HG02759 (cell line): ENCODE results near the gene PHKB.

Source experiments
- ATAC-seq: cut with Tn5 transposase; IDR thresholded peaks from one replicate; pipeline ENCODE4 v1.9.1; 2021; ENCODE audit warnings: mild to moderate bottlenecking, moderate library complexity; ENCODE audit not compliant: unreplicated experiment

The PHKB gene

DNA sequence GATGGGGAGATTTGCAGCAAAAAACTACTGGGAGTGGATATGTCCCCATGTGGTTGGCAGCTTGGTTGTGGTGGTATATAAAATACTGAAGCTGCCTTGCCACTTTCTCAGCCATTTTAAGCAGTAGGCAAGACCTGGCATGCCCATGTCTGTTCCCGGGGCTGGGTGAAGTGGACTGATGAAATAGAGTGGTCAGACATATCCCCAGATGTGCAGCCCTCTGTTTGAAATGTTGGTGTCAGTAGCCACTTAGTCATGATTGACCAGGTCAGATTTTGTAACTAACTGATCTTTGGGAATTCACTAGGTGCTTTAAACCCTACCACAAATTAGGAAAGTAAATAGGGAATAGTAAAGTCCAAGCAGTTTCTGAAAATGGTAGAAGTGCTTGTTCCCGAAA lies 151.6 kb downstream of the PHKB start:
- no peak for ATAC-seq

DNA sequence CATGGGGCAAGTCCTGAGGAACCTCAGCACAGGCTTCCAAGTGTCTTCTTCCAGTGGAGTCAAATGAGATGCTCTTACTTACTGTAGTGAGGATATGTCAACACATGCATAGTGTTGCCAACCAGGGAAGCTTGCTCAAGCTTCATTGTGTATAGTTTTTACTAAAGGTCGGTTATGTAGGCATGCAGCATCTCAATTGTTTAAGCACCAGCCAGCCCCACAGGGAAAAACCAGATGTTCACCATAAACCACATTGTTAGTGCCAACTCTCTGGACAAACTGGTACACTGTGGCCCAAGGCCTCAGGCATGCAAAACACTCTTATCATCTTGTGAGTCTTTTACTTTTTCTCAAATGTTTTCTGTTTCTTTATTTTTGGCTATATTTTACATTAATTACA lies 152.1 kb downstream of the PHKB start:
- ATAC-seq, result no peak

DNA sequence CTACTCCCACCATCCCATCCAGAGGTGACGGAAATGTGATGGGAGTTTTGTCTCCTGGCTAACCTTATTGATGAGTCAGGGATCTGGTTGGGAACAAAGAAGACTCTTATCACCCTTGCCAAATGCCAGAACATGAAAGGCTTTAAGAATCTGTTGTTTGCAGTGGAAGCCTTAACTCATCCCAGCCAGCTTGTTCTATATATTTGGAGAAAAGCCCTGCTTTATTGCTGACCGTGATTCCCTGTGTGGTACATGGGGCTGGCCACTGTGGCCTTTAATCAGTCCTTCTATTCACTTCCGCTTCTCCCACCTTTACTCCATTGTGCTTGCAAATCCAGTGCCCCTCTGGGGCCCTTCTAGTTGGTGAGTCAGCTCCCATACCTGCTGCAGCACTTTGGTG lies 156.6 kb downstream of the PHKB start:
- ATAC-seq, result no peak

DNA sequence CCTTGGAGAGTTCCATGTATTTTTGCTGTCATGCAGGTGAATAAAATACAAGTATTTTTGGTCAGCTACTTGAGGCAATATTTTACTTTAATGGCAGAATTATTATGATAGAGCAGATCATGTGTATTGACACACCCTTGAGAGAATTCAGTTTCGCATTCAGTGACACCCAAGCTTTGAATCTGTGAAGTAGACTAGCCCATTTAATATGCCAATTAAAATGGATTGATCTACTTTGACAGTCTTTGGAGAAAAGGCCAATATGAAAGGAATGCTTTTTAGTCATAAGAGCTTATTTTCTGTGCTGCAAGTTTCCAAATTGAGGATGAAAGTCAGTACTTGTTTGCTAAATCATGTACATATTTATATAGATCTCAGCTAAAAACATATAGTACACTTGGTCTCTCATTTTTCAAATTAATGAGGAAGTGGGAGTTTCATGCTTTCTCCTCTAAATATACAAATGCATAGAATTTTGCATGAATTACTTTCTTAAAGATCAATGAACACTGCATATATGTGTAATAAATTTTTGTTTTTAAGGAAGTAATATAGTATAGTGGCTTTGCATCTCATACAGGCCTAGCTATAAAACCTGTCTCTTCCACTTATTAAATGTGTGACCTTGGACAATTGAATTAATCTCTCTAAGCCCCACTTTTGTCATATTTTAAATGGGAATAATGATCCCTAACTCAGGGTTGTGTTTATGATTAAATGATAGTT lies 161.5 kb downstream of the PHKB start:
- no peak for ATAC-seq

DNA sequence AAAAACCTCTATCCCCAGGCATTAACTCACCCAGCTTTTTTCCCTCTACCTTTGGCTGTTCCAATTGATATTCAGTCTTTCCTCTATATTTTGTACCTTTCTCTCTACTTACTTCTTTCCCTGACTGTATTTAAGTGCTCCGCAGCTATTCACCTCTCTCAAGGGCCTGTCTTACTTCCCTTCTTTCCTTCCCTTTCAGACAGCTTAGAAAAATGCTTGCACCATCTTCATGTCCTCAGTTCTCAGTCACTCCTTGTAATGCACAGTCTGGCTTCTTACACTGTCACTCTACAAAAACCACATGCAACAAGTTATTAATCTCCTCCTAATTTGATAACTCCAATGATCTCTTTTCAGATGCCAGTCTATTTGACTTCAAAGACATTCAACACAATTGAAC lies 163.4 kb downstream of the PHKB start:
- ATAC-seq, result no peak

DNA sequence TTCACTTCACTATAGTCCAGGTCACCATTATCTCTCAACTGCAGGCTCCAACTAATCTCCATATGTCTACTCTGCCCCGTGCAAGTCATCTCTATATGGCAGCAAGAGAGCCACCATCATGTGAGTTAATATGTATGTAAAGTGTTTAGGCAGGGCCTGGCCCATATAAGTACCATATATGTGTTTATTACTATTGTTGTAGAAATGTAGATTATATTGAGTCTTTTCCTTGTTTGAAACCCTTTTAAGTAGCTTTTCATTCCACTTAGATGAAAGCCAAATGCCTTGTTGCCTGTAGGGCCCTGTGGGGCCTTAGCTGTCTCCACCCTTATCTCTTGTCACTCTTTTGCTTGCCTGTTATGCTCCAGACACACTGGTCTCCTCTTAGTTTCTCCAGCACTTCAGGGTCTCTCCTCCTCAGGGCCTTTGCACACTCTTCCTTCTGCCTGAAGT lies 164.0 kb downstream of the PHKB start:
- no peak for ATAC-seq

DNA sequence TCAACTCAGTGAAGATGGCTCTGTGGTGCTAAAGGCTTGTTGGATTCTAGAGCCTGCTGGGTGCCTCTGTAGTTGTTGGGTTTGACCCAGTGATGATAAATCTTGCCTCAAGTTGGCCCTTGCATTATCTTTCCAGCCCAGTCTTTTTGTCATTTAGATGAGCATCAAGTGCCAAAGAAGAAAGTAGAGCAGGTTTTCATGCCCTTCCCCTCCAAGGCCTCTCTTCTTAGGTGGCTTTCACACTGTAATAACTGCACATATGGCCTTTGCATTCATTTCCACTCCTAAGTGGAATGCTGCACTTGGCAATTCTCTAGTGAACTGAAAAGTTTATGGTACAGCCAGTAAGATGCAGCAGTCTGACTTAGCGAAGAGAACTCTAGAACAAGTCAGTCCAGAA lies 165.1 kb downstream of the PHKB start:
- ATAC-seq, result no peak

DNA sequence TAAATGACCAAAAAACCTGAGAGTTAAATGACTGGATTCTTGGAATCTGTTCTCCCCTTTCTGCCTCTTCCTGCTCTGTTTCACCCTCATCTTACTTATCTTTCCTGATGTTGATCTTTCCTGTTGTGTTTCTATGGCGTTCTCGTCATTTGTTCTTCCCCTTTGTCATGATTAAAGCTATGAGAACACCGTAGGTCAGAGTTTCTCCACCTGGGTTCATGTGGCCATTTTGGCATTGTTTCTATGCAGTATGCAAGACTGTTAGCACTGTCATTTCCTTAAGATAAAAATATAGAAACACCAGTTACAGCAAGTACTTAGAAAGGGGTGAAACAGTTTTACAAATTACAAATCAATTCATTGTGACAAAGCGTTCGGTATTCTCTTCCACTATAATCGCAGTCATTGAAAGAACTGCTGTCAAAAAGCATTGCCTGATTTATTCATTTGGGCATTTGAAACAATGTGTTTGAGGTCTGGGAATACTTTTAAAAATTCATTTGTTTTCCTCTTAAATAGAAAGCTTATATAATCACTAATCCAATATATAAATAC lies 166.0 kb downstream of the PHKB start:
- ATAC-seq, result no peak

DNA sequence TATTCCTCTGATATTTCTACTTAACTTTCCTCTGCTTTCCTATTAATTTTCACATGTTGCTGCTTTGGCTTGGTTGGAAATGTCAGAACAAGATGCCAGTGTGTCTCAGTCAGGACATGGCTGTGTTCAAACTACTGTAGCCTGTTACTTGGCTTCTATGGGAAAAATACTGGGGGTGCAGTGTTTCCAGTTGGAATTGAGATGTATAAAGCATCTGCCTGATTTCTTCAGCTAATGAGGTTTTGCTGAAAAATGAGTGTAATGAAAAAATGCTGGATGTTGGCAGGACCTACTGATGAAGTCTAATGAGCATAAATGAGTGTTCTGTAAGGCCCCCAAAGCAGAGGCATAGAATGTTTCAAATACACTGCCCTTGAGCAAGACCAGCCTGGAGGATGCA lies 166.6 kb downstream of the PHKB start:
- no peak for ATAC-seq

DNA sequence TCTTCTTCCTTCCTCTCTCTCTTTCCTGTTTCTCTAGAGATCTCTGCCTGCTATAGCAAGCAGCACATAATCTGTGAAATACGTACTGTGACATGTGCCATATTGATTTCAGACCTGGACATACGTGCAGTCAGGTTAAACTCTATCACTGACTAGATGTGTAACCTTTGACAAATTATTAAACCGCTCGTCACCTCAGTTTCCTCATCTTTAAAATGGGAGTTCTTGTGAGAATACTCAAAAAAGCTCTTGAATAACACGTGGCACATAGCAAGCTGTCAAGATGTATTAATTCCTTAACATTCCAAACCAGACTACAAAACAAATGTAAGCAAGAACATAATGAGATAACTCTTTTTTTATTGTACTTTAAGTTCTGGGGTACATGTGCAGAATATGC lies 170.0 kb downstream of the PHKB start:
- ATAC-seq, result no peak

DNA sequence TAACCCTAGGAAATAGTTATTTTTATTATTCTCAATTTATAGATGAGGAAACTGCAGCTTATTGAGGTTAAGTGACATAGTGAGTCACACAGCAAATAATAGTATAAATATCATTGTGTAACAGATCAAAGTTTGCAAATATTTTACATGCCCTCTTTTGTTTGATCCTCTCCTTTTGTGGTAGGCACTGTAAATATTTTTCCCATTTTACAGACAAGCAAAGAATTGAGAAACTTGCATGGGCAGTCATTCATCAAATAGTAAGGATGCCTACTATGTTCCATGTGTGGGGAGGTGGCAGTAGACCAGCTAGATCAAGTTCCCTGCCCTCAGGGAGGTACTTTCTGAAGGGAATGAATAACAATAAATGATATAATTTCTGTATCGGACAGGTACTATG lies 173.0 kb downstream of the PHKB start:
- no peak for ATAC-seq

DNA sequence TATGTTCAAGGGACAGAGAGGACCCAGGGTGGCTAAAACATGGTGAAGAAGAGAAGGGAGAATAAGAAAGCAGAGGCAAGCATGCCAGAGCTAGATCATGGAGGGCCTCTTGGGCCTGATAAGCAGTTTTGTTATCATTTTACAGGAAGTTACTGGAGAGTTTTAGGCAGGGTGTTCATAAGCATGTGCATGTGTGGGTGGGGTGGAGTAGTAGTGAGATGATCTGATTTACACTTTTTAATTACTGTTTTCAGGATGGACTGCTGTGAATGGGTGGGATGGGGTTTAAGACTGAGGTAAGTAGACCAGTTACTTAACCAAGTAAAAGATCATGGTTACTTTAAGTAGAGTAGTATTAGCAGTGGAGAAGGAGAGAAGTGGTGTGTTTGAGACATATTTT lies 173.6 kb downstream of the PHKB start:
- ATAC-seq, result no peak

DNA sequence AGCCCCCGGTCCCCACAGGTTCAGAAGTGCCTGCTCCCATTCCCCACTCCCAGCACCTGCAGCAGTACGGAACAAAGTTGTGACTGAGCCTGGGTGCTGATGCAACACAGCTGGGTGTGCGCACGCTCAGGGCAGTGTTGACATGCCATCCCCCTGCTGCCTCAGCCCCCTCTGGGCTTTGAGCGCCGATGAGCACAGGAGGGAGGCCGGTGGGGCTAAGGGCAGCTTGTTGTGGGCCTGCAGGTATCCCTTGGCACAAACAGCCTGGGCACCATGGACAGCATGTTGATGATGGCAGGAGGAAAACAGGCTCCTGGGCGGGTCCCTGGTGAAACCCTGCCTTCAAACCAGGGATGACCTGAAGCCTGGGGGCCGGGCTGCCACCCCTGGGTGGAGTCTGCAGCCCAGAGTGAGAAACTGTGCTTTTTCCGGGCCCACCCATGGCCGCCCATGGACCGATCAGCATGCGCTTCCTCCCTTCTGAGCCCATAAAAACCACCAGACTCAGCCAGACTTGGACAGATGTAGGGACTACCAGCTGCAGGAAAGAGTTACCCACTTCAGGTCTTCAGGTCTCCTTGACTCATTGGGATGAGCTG lies 175.5 kb downstream of the PHKB start:
- no peak for ATAC-seq

DNA sequence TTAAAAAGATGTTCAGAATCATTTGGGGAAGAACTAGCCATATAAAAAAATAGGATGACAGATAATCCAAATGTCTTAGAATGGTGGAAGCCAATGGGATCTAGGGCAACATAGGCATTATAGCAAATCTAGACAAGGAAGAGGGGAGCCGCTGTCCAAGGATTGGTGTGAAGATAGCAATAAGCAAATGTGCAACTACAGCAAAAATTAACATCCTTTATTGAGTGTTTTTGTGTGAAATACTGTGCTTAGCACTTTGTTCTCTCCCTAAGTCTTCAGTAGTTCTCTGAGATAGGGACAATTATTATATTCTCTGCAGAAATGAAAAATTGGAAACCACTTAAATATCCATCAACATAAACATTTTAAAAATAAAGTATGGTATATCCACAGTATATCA lies 177.0 kb downstream of the PHKB start:
- ATAC-seq, result no peak

DNA sequence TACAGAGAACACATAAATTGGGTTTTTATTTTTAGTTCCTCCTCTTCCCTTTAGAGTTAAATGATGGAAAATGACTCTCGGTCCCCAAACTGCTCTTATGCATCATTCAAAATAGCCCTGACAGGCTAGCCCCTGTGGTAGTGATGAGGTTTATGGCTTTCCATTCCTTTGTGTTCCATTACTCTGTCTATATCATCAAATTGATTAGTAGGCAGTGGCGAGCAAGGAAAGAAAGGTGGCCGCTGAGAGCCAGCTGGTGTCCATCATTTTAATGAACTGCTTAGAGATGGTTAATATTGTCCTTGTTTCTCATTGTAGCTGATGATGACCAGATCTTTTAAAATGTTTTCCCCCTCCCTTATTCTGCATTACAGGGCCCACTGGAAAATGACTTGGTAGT lies 179.5 kb downstream of the PHKB start:
- no peak for ATAC-seq

DNA sequence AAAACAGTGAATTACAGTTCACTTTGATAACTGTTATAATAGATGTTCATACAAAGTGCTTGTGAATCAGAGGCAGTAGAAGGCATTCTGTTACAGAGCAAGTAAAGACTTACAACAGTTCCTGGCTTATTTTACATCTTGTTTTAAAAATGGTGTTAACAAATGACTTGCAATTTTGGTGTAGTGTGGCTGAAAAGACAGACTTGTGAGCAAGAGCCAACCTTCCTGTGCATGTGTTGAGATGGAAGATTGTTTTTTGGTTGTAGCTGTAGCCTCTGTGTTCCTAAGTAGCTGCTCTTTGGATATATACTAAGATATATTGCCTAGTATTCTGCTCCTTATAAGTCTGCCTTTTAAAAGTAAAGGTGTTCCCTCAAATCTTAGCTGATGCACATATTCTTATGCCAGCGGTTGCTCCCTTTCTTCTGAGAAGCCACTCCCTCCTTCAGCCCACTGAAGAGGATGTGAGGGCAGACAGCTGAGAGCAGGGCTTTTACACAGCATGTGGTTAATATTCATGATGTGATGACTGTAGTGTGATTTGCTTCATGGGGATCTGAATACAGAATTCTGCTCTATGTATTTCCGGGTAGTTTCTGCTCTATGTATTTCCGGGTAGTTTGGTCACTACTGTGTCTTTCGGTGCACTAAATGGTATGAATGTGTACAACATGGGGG lies 182.3 kb downstream of the PHKB start:
- no peak for ATAC-seq

DNA sequence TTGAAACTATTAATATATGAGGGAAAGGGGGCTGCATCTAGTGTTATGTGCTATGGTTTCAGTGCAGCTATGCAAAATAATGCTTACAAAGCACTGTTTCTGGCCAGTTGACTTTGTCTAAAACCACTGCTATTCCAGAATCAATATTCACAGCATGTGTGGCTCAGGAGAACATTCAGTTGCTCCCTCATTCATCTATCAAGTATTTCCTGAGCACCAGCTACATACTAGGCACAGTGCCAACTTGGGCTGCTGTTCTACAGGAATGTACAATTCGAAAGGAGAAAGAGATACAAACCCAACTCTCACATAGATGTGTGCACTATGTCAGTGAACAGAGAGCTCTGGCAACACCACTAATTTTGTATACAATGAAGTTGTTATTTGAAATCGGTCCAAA lies 183.0 kb downstream of the PHKB start:
- no peak for ATAC-seq

DNA sequence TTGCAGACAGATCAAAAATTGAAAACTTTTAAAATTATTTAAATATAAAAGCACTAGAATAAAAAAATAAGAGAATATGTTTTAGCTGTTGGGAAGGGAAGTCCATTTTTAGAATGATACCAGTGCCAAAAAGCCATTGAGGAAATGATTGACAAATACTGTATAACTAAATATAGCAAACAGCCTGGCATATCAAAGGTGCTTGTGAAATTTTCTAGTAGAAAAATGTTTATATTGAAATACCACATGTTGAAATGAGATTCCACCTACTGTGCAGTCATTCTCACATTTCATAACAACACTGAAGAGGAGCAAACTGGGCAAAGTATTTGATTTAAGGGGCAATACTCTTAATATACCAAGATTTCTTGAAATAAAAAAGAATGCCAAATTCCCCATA lies 183.5 kb downstream of the PHKB start:
- no peak for ATAC-seq

DNA sequence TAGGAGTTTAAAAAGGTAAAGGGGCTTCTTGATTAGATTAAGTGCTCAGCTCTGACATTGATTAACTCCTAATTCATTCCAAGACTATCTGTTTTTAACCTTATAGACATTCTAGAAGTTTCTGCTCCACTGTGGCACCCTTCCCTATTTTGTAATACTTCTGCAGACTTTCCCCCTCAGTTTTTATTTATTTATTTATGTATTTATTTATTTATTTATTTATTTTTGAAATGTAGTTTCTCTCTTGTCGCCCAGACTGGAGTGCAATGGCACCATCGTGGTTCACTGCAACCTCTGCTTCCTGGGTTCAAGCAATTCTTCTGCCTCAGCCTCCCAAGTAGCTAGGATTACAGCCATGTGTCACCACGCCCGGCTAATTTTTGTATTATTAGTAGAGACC lies 185.8 kb downstream of the PHKB start:
- ATAC-seq, result no peak

DNA sequence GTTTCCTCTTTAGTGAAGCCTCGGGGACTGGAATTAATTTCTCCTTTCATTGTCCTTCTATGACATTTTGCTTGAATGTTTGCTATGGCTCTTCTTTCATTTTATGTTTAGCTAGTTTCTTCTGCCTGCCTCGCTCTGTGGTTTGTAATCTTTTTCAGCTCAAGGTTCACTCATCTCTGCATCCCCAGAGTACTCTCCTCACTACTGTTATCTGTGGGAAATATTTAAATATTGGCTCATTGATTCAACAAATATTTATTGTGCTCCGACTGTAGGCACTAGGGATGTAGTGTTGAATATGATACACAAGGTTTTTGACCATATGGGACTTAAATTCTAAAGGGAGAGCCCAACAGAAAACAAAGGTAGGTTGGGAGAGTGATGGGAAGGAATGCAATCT lies 195.9 kb downstream of the PHKB start:
- ATAC-seq, result no peak

DNA sequence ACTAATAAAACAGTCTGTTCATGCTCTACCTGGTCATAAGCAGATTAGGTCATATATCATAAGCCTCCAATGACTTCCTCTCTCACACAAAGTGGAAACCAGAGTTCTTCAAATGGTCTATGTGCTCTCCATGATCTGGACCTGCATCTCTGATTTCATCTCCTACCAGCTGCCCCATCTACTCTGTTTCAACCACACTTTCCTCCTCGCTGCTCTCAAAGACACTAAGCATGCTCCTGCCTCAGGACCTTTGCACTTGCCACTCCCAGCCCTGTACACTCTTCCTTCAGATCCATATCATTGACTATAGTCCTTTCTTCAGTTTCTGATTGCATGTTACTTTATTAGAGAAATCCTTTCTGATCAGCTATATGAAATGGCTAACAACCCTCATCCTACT lies 196.8 kb downstream of the PHKB start:
- no peak for ATAC-seq

DNA sequence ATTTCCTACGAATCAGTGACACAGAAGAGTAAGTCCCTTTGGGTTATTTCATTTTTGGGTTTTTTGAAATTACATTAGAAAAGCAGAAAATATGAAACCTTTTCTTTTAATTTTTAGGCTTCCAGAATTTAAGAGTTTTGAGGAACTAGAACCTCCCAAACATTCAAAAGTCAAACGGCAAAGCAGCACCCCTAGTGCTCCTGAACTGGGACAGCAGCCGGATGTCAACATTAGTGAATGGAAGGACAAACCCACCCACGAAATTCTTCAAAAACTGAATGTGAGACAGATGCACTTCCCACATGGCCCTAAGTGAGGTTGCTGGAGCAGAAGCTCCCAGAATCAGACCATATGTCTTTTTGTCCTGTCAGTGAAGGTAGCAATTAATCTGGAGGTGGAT lies 199.4 kb downstream of the PHKB start:
- ATAC-seq, result no peak
